ENCODE data around the gene EME1.

DNA sequence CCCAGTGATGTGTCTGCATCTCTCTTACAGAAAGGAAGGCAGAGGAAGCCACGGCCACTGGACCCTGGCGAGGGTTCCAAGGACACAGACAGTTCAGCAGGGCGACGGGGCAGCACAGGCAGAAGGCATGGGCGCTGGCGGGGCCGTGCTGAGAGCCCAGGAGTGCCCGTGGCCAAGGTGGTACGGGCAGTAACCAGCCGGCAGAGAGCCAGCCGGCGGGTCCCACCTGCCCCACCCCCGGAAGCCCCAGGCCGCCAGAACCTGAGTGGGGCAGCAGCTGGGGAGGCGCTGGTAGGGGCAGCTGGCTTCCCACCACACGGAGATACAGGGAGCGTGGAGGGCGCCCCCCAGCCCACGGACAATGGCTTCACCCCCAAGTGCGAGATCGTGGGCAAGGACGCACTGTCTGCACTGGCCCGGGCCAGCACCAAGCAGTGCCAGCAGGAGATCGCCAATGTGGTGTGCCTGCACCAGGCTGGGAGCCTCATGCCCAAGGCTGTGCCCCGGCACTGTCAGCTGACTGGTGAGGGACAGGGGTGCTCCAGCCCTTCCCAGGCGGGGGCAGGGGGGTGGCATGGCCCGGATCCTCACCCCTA, 19.3 kb upstream of the EME1 start:
- TF ChIP-seq POLR2A (IDR thresholded peaks at IDR 0.05; ENCODE audit: low read length) (no peak), GATA1 (IDR thresholded peaks at IDR 0.05; ENCODE audit: low read depth, low read length) (no peak)

Measured in erythroblast (primary cell).